GM23338 (cell line): Measurements from ENCODE around the gene FKRP.
"Not testable (repeated sequence)": the region's sequence is repeated elsewhere in the genome, so short reads cannot be mapped to it uniquely, and the experiment has no call there.

Experiments used
- CREB1 ChIP-seq: fragments of 250-450 bp; sonication (Bioruptor Pico); IDR thresholded peaks from 2 replicates; pipeline ENCODE4 v1.5.0; 2020; ENCODE audit warnings: low read depth, mild to moderate bottlenecking, moderate library complexity
- EZH2 ChIP-seq: fragments of 200-600 bp; sonication (generic); IDR thresholded peaks from one replicate; pipeline ENCODE4 v1.8.0; 2017; ENCODE audit warnings: antibody characterized with exemption, mild to moderate bottlenecking, low read depth; ENCODE audit not compliant: unreplicated experiment
- EZH2phosphoT487 ChIP-seq: fragments of 200-600 bp; sonication (generic); IDR thresholded peaks from one replicate; pipeline ENCODE4 v1.8.1; 2018; ENCODE audit warnings: antibody characterized with exemption; ENCODE audit not compliant: unreplicated experiment
- JUNB ChIP-seq: IDR thresholded peaks from one replicate; pipeline ENCODE4 v1.6.1; 2016; ENCODE audit warnings: antibody characterized with exemption; ENCODE audit not compliant: unreplicated experiment
- NANOG ChIP-seq: IDR thresholded peaks from 2 replicates; pipeline ENCODE4 v1.6.1; 2016; ENCODE audit warnings: antibody characterized with exemption, borderline replicate concordance
- POLR2AphosphoS5 ChIP-seq: IDR thresholded peaks from 2 replicates; pipeline ENCODE4 v1.6.1; 2016; ENCODE audit warnings: antibody characterized with exemption, low read depth
- TF ChIP-seq, protein P1 (sequence below), 2 experiments: fragments of 200-600 bp in 1 of 2; sonication (generic) in 1 of 2; conservative IDR thresholded peaks; 2 replicates each; pipeline versions ENCODE4 v1.5.1 to v1.6.1; 2016 to 2017; ENCODE audit warnings: antibody characterized with exemption in 2 of 2, low read depth in 2 of 2, mild to moderate bottlenecking in 2 of 2, moderate library complexity in 1 of 2
- TF ChIP-seq, protein P2 (sequence below): IDR thresholded peaks from one replicate; pipeline ENCODE4 v1.6.1; 2018; ENCODE audit warnings: antibody characterized with exemption; ENCODE audit not compliant: unreplicated experiment

GRCh38 chr19:46760897-46761296 lies 15.0 kb downstream of the FKRP start:
- TF ChIP-seq, protein P1, sequence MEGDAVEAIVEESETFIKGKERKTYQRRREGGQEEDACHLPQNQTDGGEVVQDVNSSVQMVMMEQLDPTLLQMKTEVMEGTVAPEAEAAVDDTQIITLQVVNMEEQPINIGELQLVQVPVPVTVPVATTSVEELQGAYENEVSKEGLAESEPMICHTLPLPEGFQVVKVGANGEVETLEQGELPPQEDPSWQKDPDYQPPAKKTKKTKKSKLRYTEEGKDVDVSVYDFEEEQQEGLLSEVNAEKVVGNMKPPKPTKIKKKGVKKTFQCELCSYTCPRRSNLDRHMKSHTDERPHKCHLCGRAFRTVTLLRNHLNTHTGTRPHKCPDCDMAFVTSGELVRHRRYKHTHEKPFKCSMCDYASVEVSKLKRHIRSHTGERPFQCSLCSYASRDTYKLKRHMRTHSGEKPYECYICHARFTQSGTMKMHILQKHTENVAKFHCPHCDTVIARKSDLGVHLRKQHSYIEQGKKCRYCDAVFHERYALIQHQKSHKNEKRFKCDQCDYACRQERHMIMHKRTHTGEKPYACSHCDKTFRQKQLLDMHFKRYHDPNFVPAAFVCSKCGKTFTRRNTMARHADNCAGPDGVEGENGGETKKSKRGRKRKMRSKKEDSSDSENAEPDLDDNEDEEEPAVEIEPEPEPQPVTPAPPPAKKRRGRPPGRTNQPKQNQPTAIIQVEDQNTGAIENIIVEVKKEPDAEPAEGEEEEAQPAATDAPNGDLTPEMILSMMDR (conservative IDR thresholded peaks at IDR 0.05; ENCODE audit: low read depth in 2 of 2) = not testable (repeated sequence)
- TF ChIP-seq EZH2; CREB1 (CRISPR knock-in tag); EZH2phosphoT487; POLR2AphosphoS5; JUNB; NANOG: not testable (repeated sequence)
- TF ChIP-seq, protein P2, sequence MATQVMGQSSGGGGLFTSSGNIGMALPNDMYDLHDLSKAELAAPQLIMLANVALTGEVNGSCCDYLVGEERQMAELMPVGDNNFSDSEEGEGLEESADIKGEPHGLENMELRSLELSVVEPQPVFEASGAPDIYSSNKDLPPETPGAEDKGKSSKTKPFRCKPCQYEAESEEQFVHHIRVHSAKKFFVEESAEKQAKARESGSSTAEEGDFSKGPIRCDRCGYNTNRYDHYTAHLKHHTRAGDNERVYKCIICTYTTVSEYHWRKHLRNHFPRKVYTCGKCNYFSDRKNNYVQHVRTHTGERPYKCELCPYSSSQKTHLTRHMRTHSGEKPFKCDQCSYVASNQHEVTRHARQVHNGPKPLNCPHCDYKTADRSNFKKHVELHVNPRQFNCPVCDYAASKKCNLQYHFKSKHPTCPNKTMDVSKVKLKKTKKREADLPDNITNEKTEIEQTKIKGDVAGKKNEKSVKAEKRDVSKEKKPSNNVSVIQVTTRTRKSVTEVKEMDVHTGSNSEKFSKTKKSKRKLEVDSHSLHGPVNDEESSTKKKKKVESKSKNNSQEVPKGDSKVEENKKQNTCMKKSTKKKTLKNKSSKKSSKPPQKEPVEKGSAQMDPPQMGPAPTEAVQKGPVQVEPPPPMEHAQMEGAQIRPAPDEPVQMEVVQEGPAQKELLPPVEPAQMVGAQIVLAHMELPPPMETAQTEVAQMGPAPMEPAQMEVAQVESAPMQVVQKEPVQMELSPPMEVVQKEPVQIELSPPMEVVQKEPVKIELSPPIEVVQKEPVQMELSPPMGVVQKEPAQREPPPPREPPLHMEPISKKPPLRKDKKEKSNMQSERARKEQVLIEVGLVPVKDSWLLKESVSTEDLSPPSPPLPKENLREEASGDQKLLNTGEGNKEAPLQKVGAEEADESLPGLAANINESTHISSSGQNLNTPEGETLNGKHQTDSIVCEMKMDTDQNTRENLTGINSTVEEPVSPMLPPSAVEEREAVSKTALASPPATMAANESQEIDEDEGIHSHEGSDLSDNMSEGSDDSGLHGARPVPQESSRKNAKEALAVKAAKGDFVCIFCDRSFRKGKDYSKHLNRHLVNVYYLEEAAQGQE = not testable (repeated sequence)
